H1 (cell line): ENCODE results near the gene POLR2F. TPM values are rescaled to one million over a fixed set of nuclear protein-coding genes. Genes with fewer than 3 reads are reported as not detected.

Experiments used
- CTCF ChIA-PET: fragments of 300-600 bp; sonication (Branson Sonifier 250); formaldehyde crosslinking; loops from one replicate; lab custom pipeline; 2021; ENCODE audit not compliant: partially characterized antibody; lab: Charles Lee
- POLR2A ChIA-PET: fragments of 300-600 bp; sonication (Branson Sonifier 250); formaldehyde crosslinking; loops from one replicate; lab custom pipeline; 2021; ENCODE audit warnings: inconsistent platforms; ENCODE audit not compliant: partially characterized antibody; lab: Charles Lee
- DNase-seq, 2 experiments: peaks; one replicate each; pipeline versions ENCODE4 v3.0.0 to v3.0.0-alpha.2; 2010 to 2022; ENCODE audit warnings: low spot score in 2 of 2, low read depth in 1 of 2, mixed read lengths in 1 of 2
- FAIRE-seq: peaks from 2 replicates; lab custom pipeline; 2011; peaks lifted over from hg19 to GRCh38; lab: Jason Lieb, UNC
- H2AFZ ChIP-seq: 2 replicates; pipeline ENCODE4 v1.8.1; 2012; ENCODE audit warnings: low read length, inconsistent platforms
- H2AK5ac ChIP-seq: 2 replicates; pipeline ENCODE4 v1.6.1; 2013; ENCODE audit warnings: low read depth, low read length
- H2BK120ac ChIP-seq: replicated peaks from 2 replicates; pipeline ENCODE3; 2013; ENCODE audit warnings: low read depth, low read length, inconsistent platforms
- H2BK12ac ChIP-seq: 2 replicates; pipeline ENCODE4 v1.6.1; 2013; ENCODE audit warnings: low read depth, low read length
- H2BK15ac ChIP-seq: 2 replicates; pipeline ENCODE4 v1.6.1; 2013; ENCODE audit warnings: low read length
- H2BK20ac ChIP-seq: 2 replicates; pipeline ENCODE4 v1.6.1; 2013; ENCODE audit warnings: low read length
- H2BK5ac ChIP-seq: 2 replicates; pipeline ENCODE4 v1.6.1; 2013; ENCODE audit warnings: low read depth, low read length
- H3K14ac ChIP-seq: 2 replicates; pipeline ENCODE4 v1.6.1; 2013; ENCODE audit warnings: inconsistent platforms; ENCODE audit not compliant: insufficient read length
- H3K18ac ChIP-seq: 2 replicates; pipeline ENCODE4 v1.6.1; 2013; ENCODE audit warnings: low read length; ENCODE audit errors: extremely low read depth
- H3K23ac ChIP-seq: 2 replicates; pipeline ENCODE4 v1.6.1; 2013; ENCODE audit warnings: inconsistent platforms; ENCODE audit not compliant: insufficient read length
- H3K23me2 ChIP-seq: 2 replicates; pipeline ENCODE4 v1.6.1; 2013; ENCODE audit warnings: low read depth, low read length
- H3K27ac ChIP-seq: 2 replicates; pipeline ENCODE4 v1.6.1; 2011; ENCODE audit warnings: low read depth, low read length, inconsistent platforms
- H3K27me3 ChIP-seq, 4 experiments: replicated peaks in 1 of 4; 1 replicate in 1 of 4; 2 replicates in 3 of 4; pipeline versions ENCODE4 v1.6.1 to v1.8.1; 2011 to 2013; ENCODE audit warnings: low read length in 3 of 4, mild to moderate bottlenecking in 3 of 4, inconsistent platforms in 2 of 4, mixed read lengths in 2 of 4, moderate library complexity in 1 of 4; ENCODE audit not compliant: control insufficient read depth in 3 of 4, insufficient read depth in 3 of 4; ENCODE audit errors: extremely low read depth in 1 of 4
- H3K36me3 ChIP-seq, 4 experiments: 2 replicates each; pipeline versions ENCODE4 v1.6.1 to v1.8.1; 2011 to 2013; ENCODE audit warnings: mild to moderate bottlenecking in 4 of 4, low read length in 3 of 4, moderate library complexity in 2 of 4, control low read depth in 1 of 4, inconsistent platforms in 1 of 4; ENCODE audit not compliant: insufficient read depth in 4 of 4, control insufficient read depth in 2 of 4
- H3K4ac ChIP-seq: replicated peaks from 2 replicates; pipeline ENCODE3; 2013; ENCODE audit warnings: low read length, low read depth, mixed read lengths, inconsistent platforms; ENCODE audit not compliant: insufficient read length
- H3K4me1 ChIP-seq, 4 experiments: replicated peaks in 1 of 4; 1 replicate in 1 of 4; 2 replicates in 3 of 4; pipeline versions ENCODE4 v1.6.1 to v1.8.1; 2011 to 2013; ENCODE audit warnings: low read length in 3 of 4, inconsistent platforms in 2 of 4, mixed read lengths in 1 of 4; ENCODE audit not compliant: insufficient read depth in 4 of 4, control insufficient read depth in 3 of 4
- H3K4me2 ChIP-seq, 2 experiments: 2 replicates each; pipeline versions ENCODE4 v1.6.1 to v1.8.1; 2011 to 2013; ENCODE audit warnings: low read depth in 2 of 2, low read length in 2 of 2, control low read depth in 1 of 2, inconsistent platforms in 1 of 2, mild to moderate bottlenecking in 1 of 2; ENCODE audit not compliant: insufficient read depth in 1 of 2
- H3K4me3 ChIP-seq, 4 experiments: fragments of 200-600, 300-600 bp in 1 of 4; sonication (generic), shearing (Covaris generic), sonication (Bioruptor Twin) in 1 of 4; 2 replicates each; pipeline versions ENCODE4 v1.5.1 to v1.8.1; 2011 to 2016; ENCODE audit warnings: low read length in 4 of 4, low read depth in 3 of 4, control low read depth in 2 of 4, inconsistent platforms in 2 of 4, mild to moderate bottlenecking in 2 of 4, mixed read lengths in 1 of 4, moderate library complexity in 1 of 4; ENCODE audit not compliant: insufficient read depth in 2 of 4; ENCODE audit errors: extremely low read depth in 1 of 4
- H3K56ac ChIP-seq: replicated peaks from 2 replicates; pipeline ENCODE3; 2013; ENCODE audit warnings: low read depth, mild to moderate bottlenecking, mixed read lengths, low read length, inconsistent platforms; ENCODE audit not compliant: insufficient read length
- H3K79me1 ChIP-seq: 2 replicates; pipeline ENCODE4 v1.6.1; 2013; ENCODE audit warnings: low read depth, low read length, control low read depth
- H3K79me2 ChIP-seq, 2 experiments: 2 replicates each; pipeline versions ENCODE4 v1.6.1 to v1.8.1; 2012 to 2013; ENCODE audit warnings: low read length in 2 of 2, mild to moderate bottlenecking in 2 of 2, inconsistent platforms in 1 of 2; ENCODE audit not compliant: insufficient read depth in 2 of 2, control insufficient read depth in 1 of 2
- H3K9ac ChIP-seq, 4 experiments: replicated peaks in 1 of 4; 1 replicate in 1 of 4; 2 replicates in 3 of 4; pipeline versions ENCODE4 v1.6.1 to v1.8.1; 2011 to 2013; ENCODE audit warnings: low read depth in 3 of 4, low read length in 3 of 4, control low read depth in 2 of 4, mild to moderate bottlenecking in 2 of 4, moderate library complexity in 2 of 4, inconsistent platforms in 1 of 4; ENCODE audit errors: extremely low read depth in 1 of 4
- H3K9me3 ChIP-seq, 2 experiments: 2 replicates each; pipeline versions ENCODE4 v1.6.1 to v1.8.1; 2012 to 2013; ENCODE audit warnings: mild to moderate bottlenecking in 2 of 2, moderate library complexity in 2 of 2, control low read depth in 1 of 2, inconsistent platforms in 1 of 2, low read depth in 1 of 2, low read length in 1 of 2, mixed read lengths in 1 of 2; ENCODE audit not compliant: insufficient read depth in 2 of 2
- H4K20me1 ChIP-seq, 2 experiments: replicated peaks in 1 of 2; 2 replicates each; pipeline versions ENCODE3 to v1.8.1; 2011 to 2013; ENCODE audit warnings: inconsistent platforms in 2 of 2, low read length in 2 of 2, mild to moderate bottlenecking in 1 of 2; ENCODE audit not compliant: insufficient read depth in 2 of 2, control insufficient read depth in 1 of 2
- H4K5ac ChIP-seq: 2 replicates; pipeline ENCODE4 v1.6.1; 2013; ENCODE audit warnings: low read length, low read depth, mixed read lengths, inconsistent platforms; ENCODE audit not compliant: insufficient read length
- H4K8ac ChIP-seq: 2 replicates; pipeline ENCODE4 v1.8.0; 2013; ENCODE audit warnings: mild to moderate bottlenecking, moderate library complexity, low read length, inconsistent platforms; ENCODE audit not compliant: insufficient read depth; ENCODE audit errors: extremely low read depth
- H4K91ac ChIP-seq: replicated peaks from 2 replicates; pipeline ENCODE3; 2013; ENCODE audit warnings: low read length, mixed read lengths, inconsistent platforms; ENCODE audit not compliant: insufficient read length
- HDAC2 ChIP-seq, 2 experiments: fragments of 300-600 bp in 1 of 2; sonication (generic) in 1 of 2; IDR thresholded peaks; 2 replicates each; pipeline ENCODE4 v1.6.1; 2011 to 2012; ENCODE audit warnings: low read depth in 2 of 2, low read length in 2 of 2, mild to moderate bottlenecking in 2 of 2, moderate library complexity in 2 of 2, borderline replicate concordance in 1 of 2, inconsistent platforms in 1 of 2
- POU5F1 ChIP-seq: IDR thresholded peaks from 2 replicates; pipeline ENCODE4 v1.6.1; 2011; ENCODE audit warnings: low read depth, mild to moderate bottlenecking, low read length, moderate library complexity
- TEAD4 ChIP-seq: IDR thresholded peaks from 2 replicates; pipeline ENCODE4 v1.6.1; 2012; ENCODE audit warnings: low read depth, low read length, inconsistent platforms, mixed read lengths
- WGBS, 2 experiments: shearing (Covaris generic) in 1 of 2; methylation state at CpG; one replicate each; pipeline versions ENCODE4 v1.1.6 to v1.1.7; 2013 to 2015; ENCODE audit warnings: low lambda C conversion rate in 2 of 2, mixed read lengths in 2 of 2, inconsistent platforms in 1 of 2, low coverage in 1 of 2, missing lambda C conversion rate in 1 of 2; ENCODE audit not compliant: insufficient replicate concordance in 2 of 2, insufficient coverage in 1 of 2, insufficient read length in 1 of 2; ENCODE audit errors: extremely low coverage in 1 of 2, missing lambda C conversion rate in 1 of 2; 5-methylcytosine and 5-hydroxymethylcytosine counted together
- polyA plus RNA-seq, 7 experiments: library from polyadenylated mRNA; depleted of rRNA in 3 of 7; stranded (reverse) in 5 of 7; unstranded in 2 of 7; fragments of >200 nt in 5 of 7; fragments of 200-250 nt in 2 of 7; gene quantifications; 1 replicate in 5 of 7; 2 replicates in 1 of 7; 4 replicates in 1 of 7; pipeline versions ENCODE4 v1.2.1 to v1.2.3, GENCODE V29; 2011 to 2013; ENCODE audit warnings: missing spikeins in 2 of 7, mixed read lengths in 2 of 7
- total RNA-seq: library from RNA; stranded (reverse); fragmentation: NEBNext Ultra II Directional; extraction: Animal tissue kit (Norgen Biotek cat#: 25700); gene quantifications from 2 replicates; pipeline ENCODE4 v1.2.1, GENCODE V29; 2021

The POLR2F gene
- total and polyA plus RNA-seq, 2 of the 8 experiments (the other 6 are each of a cell fraction or from before 2014, with no cell fraction given): 150 to 176 TPM

DNA sequence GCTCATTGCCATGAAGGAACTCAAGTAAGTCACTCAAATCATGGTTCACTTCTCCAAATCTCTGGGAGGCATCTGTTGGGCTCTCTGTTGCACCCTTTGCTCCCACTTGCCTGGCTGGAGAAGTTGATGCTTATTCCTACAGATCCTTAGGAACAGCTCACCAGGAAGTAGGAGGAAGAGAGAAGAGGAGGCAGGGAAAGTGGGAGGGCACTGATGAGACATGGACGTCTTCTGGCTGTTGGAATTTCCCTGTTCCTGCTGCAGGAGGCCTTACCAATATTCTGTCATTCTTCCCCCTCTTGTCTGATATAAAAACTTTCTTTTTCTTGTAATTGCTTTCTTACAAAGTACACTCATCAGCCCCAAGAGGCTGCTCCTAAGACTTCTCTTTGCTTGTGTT lies 13.6 kb downstream of the POLR2F start:
- Histone ChIP-seq H3K36me3 (peaks cover 4 to 26% (median 11%) of the 10 kb centered on the region in 4 experiments; a peak in 7 of 8 replicates), H3K4me2 (no peak overlapping the region), H3K27me3 (no peaks in the 10 kb centered on the region), H2AK5ac (no peak overlapping the region), H3K23ac (no peak overlapping the region), H3K4me1 (peaks cover 4 to 13% (median 8%) of the 10 kb centered on the region in 4 experiments), H2BK15ac (no peak overlapping the region), H3K4me3 (no peak overlapping the region), H2AFZ (no peak overlapping the region), H4K5ac (no peak overlapping the region), H2BK20ac (no peak overlapping the region)
- TF ChIP-seq HDAC2 (IDR thresholded peaks at IDR 0.05; ENCODE audit: borderline replicate concordance in 1 of 2, low read depth in 2 of 2, low read length in 2 of 2): no peak
- no peak for TF ChIP-seq POU5F1
- TF ChIP-seq TEAD4: no peak
- TF ChIP-seq, all 59 proteins: peak for 0
- Histone ChIP-seq H2BK120ac (no peak overlapping the region), H3K18ac (no peak overlapping the region), H3K9ac (no peak overlapping the region), H3K9me3 (no peaks in the 10 kb centered on the region), H4K91ac (no peak overlapping the region), H3K27ac (no peak overlapping the region), H3K79me2 (0 out of 4 replicates have a peak, but pooled peaks cover 0 to 3% of the 10 kb centered on the region in 2 experiments), H2BK12ac (no peak overlapping the region), H3K4ac (no peak overlapping the region), H3K23me2 (peaks cover 2% of the 10 kb centered on the region; the same call in 1 of the 2 replicates), H3K14ac (no peak overlapping the region), H3K79me1 (peaks cover 9% of the 10 kb centered on the region), H3K56ac (no peak overlapping the region), H4K20me1 (peaks cover 1 to 2% of the 10 kb centered on the region in 2 experiments), H2BK5ac (no peak overlapping the region), H4K8ac (no peak overlapping the region)
- CTCF ChIA-PET: interaction anchor here (0.9 to 5.3 kb wide), 10 partner anchors 9 to 93 kb away, joined by 3 to 48 read pairs (median 5); partner anchors contain the start of genes C22orf23 and POLR2F
- POLR2A ChIA-PET: interaction anchor here (1.5 to 1.7 kb wide), 2 partner anchors 65 to 69 kb away, joined by 3 to 5 read pairs; no protein-coding TSS in a partner anchor
- DNase-seq (no peak), FAIRE-seq (no peak)
- WGBS, 2 experiments: 100% methylated on average over 1 of the region's 1 CpG; no CpG with 5 or more reads in 1 of the 2 experiments
